ENCODE measurements around the gene FOXJ1.

DNA sequence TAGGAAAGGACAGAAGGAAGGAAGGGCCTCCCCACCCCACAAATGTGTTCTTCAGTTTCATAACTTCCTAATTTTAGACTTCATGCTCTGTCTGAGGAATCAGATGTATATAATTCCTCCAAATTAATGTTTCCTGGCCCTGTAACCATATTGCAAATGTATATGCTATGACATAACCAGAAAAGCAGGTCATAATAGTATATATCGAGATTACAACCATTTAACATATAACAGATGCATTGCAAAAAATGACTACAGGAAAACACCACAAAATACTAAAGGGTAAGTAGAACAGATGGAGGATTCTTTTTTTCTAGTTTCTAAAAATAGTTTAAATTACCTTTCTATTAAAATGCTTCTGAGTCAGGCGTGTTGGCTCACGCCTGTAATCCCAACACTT, 34.3 kb downstream of the FOXJ1 start:
- TF ChIP-seq, protein P1, sequence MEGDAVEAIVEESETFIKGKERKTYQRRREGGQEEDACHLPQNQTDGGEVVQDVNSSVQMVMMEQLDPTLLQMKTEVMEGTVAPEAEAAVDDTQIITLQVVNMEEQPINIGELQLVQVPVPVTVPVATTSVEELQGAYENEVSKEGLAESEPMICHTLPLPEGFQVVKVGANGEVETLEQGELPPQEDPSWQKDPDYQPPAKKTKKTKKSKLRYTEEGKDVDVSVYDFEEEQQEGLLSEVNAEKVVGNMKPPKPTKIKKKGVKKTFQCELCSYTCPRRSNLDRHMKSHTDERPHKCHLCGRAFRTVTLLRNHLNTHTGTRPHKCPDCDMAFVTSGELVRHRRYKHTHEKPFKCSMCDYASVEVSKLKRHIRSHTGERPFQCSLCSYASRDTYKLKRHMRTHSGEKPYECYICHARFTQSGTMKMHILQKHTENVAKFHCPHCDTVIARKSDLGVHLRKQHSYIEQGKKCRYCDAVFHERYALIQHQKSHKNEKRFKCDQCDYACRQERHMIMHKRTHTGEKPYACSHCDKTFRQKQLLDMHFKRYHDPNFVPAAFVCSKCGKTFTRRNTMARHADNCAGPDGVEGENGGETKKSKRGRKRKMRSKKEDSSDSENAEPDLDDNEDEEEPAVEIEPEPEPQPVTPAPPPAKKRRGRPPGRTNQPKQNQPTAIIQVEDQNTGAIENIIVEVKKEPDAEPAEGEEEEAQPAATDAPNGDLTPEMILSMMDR (IDR thresholded peaks at IDR 0.05; ENCODE audit: borderline replicate concordance, extremely low read depth, low read length, poor library complexity, severe bottlenecking), result no peak
- no peak for TF ChIP-seq EZH2 (IDR thresholded peaks at IDR 0.05; ENCODE audit: borderline replicate concordance, low read depth, low read length, severe bottlenecking)
